ENCODE results near the gene TFAM.

Gene TFAM

DNA sequence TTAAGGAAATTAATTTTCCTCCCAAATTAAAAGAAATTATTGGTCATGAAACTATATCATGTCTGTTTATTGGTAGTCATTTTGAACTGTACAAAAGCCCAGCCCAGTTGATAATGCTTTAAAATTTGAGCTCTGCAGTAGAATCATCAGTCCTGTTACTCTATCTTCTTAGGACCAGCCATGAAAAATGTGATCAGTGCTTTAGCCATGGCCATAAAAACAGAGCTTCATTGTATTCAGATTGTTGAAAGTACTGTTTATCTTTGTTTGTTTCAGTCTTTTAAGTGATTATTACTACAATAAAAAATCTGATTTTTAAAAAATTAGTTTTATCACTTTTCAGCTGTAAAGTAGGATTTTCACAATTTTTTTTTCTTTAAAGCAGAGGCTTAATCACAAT, 13.7 kb upstream of the TFAM start:
- H3K4me3 ChIP-seq (ENCODE audit: low read depth, low read length): no peak overlapping the region
- TF ChIP-seq, protein P1, sequence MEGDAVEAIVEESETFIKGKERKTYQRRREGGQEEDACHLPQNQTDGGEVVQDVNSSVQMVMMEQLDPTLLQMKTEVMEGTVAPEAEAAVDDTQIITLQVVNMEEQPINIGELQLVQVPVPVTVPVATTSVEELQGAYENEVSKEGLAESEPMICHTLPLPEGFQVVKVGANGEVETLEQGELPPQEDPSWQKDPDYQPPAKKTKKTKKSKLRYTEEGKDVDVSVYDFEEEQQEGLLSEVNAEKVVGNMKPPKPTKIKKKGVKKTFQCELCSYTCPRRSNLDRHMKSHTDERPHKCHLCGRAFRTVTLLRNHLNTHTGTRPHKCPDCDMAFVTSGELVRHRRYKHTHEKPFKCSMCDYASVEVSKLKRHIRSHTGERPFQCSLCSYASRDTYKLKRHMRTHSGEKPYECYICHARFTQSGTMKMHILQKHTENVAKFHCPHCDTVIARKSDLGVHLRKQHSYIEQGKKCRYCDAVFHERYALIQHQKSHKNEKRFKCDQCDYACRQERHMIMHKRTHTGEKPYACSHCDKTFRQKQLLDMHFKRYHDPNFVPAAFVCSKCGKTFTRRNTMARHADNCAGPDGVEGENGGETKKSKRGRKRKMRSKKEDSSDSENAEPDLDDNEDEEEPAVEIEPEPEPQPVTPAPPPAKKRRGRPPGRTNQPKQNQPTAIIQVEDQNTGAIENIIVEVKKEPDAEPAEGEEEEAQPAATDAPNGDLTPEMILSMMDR (IDR thresholded peaks at IDR 0.05; ENCODE audit: low read depth, low read length, missing control alignments): no peak
- no peak for DNase-seq (ENCODE audit: low read depth)
- in situ Hi-C loops (cut with HindIII; ENCODE audit: low sequenced_read_pairs): no loop called here

DNA sequence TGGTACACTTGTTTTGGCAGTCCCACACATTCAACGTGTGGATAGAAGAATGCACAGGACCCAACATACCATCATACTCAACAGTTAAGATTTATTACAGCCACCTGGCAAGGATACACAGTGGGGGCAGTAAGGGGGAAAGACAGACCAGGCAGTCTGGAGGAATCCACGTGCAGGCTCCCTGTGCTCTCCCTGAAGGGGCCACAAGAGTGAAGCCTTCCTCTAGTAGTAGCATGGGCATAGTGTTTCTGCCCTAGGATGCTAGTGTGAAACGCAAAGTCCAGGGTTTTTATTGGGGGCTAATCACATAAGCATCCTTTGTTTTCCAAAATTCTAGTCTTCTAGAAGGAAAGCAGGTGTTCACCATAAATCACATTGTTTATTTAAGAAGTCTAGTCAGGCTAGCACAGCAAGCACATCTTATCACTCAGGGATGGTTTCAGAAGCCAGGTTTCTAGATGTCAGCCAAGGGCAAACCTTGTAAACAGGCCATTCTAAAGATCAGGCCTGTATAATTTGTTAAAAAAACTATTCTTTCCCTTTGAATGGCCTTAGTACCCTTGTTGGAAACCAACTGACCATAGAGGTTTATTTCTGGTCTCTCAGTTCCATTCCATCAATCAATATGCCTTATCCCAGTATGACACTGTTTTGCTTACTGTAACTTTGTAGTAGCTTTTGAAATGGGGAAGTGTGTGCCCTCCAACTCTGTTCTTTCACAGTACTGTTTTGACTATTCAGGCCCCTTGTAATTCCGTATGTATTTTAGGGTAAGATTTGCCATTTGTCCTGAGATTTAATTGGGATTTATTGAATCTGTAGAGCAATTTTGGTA, 12.4 kb upstream of the TFAM start:
- in situ Hi-C loops (cut with HindIII; ENCODE audit: low sequenced_read_pairs): no loop called here
- TF ChIP-seq, protein P1 (IDR thresholded peaks at IDR 0.05; ENCODE audit: low read depth, low read length, missing control alignments): no peak
- H3K4me3 ChIP-seq (ENCODE audit: low read depth, low read length): no peak overlapping the region
- DNase-seq (ENCODE audit: low read depth): no peak

DNA sequence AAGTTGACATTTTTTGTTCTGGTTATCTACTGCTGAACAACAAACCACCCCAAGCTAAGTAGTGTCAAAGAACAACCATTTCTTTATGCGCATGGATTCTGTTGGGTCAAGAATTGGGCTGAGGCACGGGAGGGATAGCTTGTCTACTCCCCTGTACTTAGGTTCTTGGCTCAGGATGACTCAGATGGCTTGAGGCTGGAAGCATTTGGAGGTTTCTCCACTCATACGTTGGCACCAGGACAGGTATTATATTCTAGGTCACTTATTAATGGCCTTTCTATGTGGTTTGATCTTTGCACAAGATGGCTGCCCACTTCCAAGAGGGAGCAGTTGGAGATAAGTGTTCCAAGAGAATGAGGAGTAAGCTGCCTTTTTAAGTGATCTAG, 11.8 kb upstream of the TFAM start:
- in situ Hi-C loops (cut with HindIII; ENCODE audit: low sequenced_read_pairs): no loop called here
- no peak overlapping the region for H3K4me3 ChIP-seq (ENCODE audit: low read depth, low read length)
- no peak for DNase-seq (ENCODE audit: low read depth)
- TF ChIP-seq, protein P1 (IDR thresholded peaks at IDR 0.05; ENCODE audit: low read depth, low read length, missing control alignments): no peak

DNA sequence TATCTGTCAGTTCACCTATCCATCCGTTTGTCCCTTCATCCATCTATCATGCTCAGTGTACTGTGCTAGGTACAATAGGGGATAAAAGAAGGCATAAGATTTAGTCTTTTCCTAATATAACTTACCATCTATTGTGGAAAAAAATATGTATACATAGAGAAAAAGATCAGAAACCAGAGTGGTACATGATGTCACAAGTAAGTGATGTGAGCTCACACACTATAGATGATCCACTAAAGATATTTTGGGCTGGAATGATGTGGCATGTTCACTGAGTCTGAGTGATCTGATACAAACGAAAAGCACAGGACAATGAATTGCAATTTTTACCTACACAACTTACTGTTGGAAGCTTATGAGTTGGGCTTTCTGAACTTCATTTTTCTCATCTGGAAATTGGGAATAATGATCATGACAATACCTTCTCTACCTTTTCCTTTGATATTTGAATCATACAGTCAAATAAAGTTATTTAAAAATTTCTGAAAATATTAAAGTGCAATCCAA, 2.7 kb upstream of the TFAM start:
- TF ChIP-seq, protein P1 (IDR thresholded peaks at IDR 0.05; ENCODE audit: low read depth, low read length, missing control alignments): no peak
- in situ Hi-C loops (cut with HindIII; ENCODE audit: low sequenced_read_pairs): no loop called here
- H3K4me3 ChIP-seq (ENCODE audit: low read depth, low read length): no peak overlapping the region
- DNase-seq (ENCODE audit: low read depth): no peak

DNA sequence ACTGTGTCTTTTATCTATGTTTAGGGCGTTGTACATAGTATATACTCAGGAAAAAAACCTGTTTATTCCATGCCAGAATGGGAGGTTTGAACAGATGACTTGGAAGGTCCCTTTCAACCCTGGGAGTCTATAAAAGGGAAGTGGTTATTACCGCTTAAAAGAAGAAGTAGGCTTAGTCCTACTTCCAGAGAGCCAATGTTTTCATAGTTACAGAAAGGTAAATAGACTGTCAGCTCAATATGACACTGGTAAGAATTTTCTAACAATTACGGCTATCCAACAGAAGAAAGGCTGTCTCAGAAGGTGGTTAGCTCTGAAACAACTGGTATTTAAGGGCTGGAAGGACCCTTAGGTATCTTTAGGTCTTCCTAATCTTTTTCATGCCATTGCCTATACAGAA, 1.1 kb upstream of the TFAM start:
- peak overlapping the region; percentile 92 for H3K4me3 ChIP-seq (ENCODE audit: low read depth, low read length)
- no peak for DNase-seq (ENCODE audit: low read depth)
- TF ChIP-seq, protein P1 (IDR thresholded peaks at IDR 0.05; ENCODE audit: low read depth, low read length, missing control alignments): no peak
- in situ Hi-C loops (cut with HindIII; ENCODE audit: low sequenced_read_pairs): no loop called here

DNA sequence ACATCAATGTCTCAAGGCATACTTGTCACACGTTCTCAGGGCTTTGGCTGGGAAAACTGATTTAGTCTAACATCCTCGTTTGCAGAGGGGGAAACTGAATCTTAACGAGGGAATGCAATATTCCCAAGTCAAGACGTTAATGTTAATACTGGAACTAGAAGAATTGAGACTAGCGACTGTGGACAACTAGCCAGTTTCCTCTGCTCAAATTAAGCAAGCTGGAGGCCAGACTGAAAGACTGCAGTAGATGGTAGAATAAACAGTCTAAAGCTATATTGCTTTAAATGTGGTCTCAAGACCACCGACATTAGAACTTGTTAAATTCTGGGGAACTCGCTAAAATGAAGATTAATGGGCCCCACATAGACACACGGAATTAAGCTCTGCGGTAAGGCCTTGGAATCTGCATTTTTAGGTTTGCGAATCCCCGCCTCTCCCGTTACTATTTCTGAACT, 639 bp upstream of the TFAM start:
- no peak for DNase-seq (ENCODE audit: low read depth)
- in situ Hi-C loops (cut with HindIII; ENCODE audit: low sequenced_read_pairs): no loop called here
- TF ChIP-seq, protein P1 (IDR thresholded peaks at IDR 0.05; ENCODE audit: low read depth, low read length, missing control alignments): no peak
- H3K4me3 ChIP-seq (ENCODE audit: low read depth, low read length): peak overlapping the region; percentile 92
